Stimulated activated CD8-positive, alpha-beta memory T cell treated with anti-CD3 and anti-CD28 coated beads, Interleukin-15, amount 100 ng/mL, for 4 hours (primary cell): ENCODE measurements around the gene RBM26.
A peak's percentile ranks its signal among the peaks of the same experiment; 100 is the strongest.

Source experiments
- DNase-seq, 2 donors: peaks; one replicate each; pipeline ENCODE4 v3.0.0-alpha.2; 2020; ENCODE audit warnings: low read depth in 2 of 2

RBM26 gene

GRCh38 chr13:79405831-79406596 is at the start of gene RBM26:
Gene RBM26 (minus strand): TSS chr13:79406255. CDS start chr13:79405774, 481 bp downstream.
- DNase-seq, result peak; percentile 82 to 89

GRCh38 chr13:79455331-79455730 is 49.3 kb upstream of the RBM26 start:
- DNase-seq, result no peak

- no peak for DNase-seq
These were observed 46.3 kb upstream of the RBM26 start for GRCh38 chr13:79452239-79452913.

DNA sequence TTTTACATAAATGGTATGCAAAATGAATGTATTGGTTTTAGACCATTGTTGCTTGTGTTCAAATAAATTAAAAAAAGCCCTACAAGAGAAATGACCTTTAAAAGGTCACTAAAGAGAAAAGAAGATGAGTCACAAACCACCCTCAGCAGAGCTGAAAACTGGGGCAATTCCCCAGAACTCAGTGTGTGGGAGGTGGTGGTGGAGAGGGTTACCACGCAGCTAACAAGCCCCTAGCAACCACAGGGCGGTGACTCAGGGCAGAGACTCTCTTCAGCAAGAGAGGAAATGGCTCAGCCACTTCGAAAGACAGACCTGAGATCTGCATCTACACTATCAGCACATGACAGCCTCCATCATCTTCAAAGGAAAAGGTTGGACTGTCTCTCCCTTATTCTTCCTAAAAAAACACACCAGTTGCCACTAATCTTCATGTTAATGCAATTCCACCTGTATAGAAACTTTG is 45.5 kb upstream of the RBM26 start:
- peak; percentile 83 to 97 for DNase-seq

- DNase-seq, result no peak
These were observed 44.1 kb upstream of the RBM26 start for GRCh38 chr13:79450110-79450509.

DNA sequence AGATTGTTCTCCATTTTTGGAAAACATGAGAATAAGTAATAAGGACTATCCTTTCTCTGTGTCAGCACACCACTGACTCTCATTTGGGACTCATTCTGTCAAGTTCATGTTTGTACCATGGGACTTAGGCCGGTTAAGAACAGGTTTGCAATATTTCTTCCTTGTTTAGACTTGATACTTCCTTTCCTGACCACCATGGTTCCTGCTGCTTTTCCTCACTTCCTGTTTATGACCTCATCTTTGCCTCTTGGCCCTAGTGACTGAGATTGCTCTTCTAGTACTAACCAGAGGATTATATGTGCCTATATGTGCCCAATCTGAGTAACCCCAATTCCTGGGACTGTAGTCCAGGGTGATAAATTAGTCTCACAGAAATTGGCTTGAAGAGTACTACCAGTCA is 42.4 kb upstream of the RBM26 start:
- DNase-seq, result no peak

- no peak for DNase-seq
These were observed 41.7 kb upstream of the RBM26 start for GRCh38 chr13:79447741-79448140.

- no peak for DNase-seq
These were observed 41.1 kb upstream of the RBM26 start for GRCh38 chr13:79447141-79447540.

- no peak for DNase-seq
These were observed 40.1 kb upstream of the RBM26 start for GRCh38 chr13:79445968-79446645.

DNA sequence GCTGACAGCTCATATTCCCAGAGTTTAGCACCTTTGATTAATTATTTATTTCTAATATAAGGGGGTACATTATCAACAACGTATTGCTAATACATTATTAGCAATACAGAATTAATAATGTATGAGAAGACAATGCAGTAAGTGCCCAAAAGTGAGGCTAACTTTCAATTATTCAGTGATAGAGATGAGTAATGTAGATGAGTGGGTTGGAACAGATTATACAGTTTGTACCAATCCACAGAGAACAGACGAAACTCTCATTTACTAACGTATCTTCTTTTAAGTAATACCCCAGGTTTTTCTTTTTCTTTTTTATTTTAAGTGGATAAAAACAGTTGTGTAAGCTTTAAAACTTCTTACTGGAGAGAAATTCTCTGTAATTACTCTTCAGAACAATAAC is 36.7 kb upstream of the RBM26 start:
- no peak for DNase-seq

- DNase-seq, result no peak
These were observed 36.2 kb upstream of the RBM26 start for GRCh38 chr13:79442221-79442620.

GRCh38 chr13:79440958-79441528 is 35.0 kb upstream of the RBM26 start:
- no peak for DNase-seq

DNA sequence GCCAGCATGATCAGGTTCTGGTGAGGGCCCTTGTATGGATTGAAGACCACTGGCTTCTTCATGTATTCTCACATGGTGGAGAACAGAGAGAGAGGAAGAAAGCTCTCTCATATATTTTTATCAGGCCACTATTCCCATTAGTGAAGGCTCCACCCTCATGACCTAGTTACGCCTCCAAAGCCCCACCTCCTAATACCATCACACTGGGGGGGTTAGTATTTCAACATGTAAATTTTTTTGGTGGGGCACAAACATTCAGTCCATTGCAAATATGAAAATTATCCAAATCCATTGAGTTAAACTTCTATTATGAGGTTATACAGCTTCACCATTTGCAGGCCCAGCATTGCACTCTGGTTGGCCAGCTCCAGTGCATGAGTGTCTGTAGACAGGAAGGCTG is 33.2 kb upstream of the RBM26 start:
- no peak for DNase-seq

GRCh38 chr13:79435561-79435990 is 29.5 kb upstream of the RBM26 start:
- no peak for DNase-seq

- no peak for DNase-seq
These were observed 28.5 kb upstream of the RBM26 start for GRCh38 chr13:79434556-79434955.

GRCh38 chr13:79432992-79433391 is 26.9 kb upstream of the RBM26 start:
- DNase-seq, result no peak

DNA sequence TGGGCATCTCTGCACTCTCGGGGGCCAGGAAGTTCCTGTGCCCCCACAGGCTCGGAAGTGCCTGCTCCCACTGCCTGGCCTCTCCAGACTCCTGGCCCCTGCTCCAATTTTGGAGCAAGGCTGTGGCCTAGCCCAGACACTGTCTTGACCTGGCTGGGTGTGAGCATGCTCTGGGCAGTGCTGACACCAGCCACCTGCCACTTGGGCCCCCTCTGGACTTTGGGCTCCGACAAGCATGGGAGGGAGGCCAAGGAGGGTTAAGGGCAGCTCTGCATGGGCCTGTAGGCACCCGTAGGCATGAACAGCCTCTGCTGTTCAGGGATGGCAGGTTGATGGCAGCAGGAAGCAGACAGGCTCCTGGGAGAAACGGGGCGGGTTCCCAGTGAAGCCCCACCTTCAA is 26.0 kb upstream of the RBM26 start:
- DNase-seq, result no peak

GRCh38 chr13:79429309-79429708 is 23.3 kb upstream of the RBM26 start:
- no peak for DNase-seq

GRCh38 chr13:79427883-79428282 is 21.8 kb upstream of the RBM26 start:
- DNase-seq, result no peak

DNA sequence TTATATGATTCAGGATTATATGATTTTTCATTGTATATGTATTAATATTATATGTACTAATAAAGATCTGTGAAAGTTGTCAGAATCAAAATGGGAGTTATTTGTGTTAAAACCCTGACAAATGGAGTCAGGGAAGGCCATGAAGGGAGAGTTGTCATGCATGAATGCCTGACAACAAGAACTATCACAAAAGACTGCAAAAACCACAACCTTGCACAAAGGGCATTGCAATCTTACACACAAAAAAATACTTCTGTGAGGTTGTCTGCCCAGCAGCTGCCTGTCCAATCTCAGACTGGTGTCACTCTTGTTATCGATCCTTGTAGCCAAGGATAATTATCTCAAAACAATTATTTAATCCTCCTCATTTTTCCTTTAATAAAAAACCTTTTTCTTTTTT is 21.2 kb upstream of the RBM26 start:
- no peak for DNase-seq

DNA sequence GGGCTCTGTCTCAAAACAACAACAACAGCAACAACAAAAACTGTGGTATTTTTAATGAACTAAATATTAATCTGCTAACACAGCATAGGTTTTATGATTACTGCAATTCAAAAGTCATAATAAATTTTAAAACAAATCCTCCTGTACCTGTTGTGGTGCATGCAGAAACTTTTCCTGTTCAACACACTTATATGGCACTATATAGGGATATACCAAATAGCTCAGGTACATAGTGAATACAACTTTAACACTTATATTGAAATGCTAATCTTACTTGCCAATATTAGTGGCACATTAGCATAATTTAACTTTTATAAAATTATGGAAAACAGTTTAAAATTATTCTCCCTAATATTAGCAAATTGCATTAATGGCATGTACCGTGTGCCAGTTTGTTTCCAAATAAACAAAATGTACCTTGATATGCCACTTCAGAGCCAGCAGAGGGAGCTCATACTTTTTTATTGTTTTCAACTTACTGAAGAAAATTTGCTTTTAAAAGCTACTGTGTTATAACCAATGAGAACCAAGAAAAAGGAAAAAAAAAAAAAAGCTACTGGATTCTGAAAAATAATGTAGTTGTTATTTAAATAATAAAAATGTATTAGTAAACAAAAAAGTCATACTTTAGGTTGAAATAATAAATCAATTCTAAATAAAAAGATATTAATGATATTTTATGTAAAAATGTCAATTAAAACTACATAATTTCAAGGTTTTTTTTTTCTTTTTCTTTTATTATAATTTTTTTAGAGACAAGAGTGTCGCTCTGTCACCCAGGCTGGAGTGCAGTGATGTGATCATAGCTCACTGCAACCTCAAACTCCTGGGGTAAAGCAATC is 18.0 kb upstream of the RBM26 start:
- DNase-seq, result no peak
